Esophagus squamous epithelium (tissue), 4 donors: ENCODE data around the gene SNX27.

Experiments used
- CTCF ChIP-seq, 6 experiments: fragments of 450-650 bp in 4 of 6; fragments of 200-600 bp in 2 of 6; sonication (generic) in 2 of 6; IDR thresholded peaks; one replicate each; pipeline ENCODE4 v1.5.1; 2016 to 2019; ENCODE audit warnings: antibody characterized with exemption in 6 of 6, mild to moderate bottlenecking in 4 of 6, moderate library complexity in 4 of 6
- POLR2A ChIP-seq, 4 donors: fragments of 450-650 bp; IDR thresholded peaks; one replicate each; pipeline ENCODE4 v1.6.1; 2017; ENCODE audit warnings: antibody characterized with exemption in 4 of 4, mild to moderate bottlenecking in 4 of 4, moderate library complexity in 3 of 4

- no peak for TF ChIP-seq CTCF (IDR thresholded peaks at IDR 0.05)
- TF ChIP-seq POLR2A (IDR thresholded peaks at IDR 0.05) = no peak
These were observed 26.4 kb downstream of the SNX27 start for GRCh38 chr1:151638074-151638775.
